GM18508 (cell line): ENCODE measurements around the gene DEFB132.
"Not testable (repeated sequence)": the region's sequence is repeated elsewhere in the genome, so short reads cannot be mapped to it uniquely, and the experiment has no call there.

ENCODE experiments used
- ATAC-seq: cut with Tn5 transposase; IDR thresholded peaks from one replicate; pipeline ENCODE4 v1.9.1; 2021; ENCODE audit warnings: moderate number of reproducible peaks; ENCODE audit not compliant: insufficient read depth, unreplicated experiment

DEFB132 gene

GRCh38 chr20:257419-257818 is at the start of gene DEFB132:
TSS of gene DEFB132 (plus strand) at chr20:257724. CDS start at chr20:257779, 55 bp downstream.
- ATAC-seq = no peak

- no peak for ATAC-seq
Measured at GRCh38 chr20:208942-209566, 48.5 kb upstream of the DEFB132 start.

- ATAC-seq = no peak
Measured at GRCh38 chr20:210809-211502, 46.6 kb upstream of the DEFB132 start.

- no peak for ATAC-seq
Measured at GRCh38 chr20:214383-214782, 43.1 kb upstream of the DEFB132 start.

- ATAC-seq = no peak
Measured at GRCh38 chr20:215796-216195, 41.7 kb upstream of the DEFB132 start.

GRCh38 chr20:217266-217665 is 40.3 kb upstream of the DEFB132 start:
- ATAC-seq = no peak

GRCh38 chr20:219290-220115 is 38.0 kb upstream of the DEFB132 start:
- no peak for ATAC-seq

- ATAC-seq = no peak
Measured at GRCh38 chr20:221258-221830, 36.2 kb upstream of the DEFB132 start.

- ATAC-seq = not testable (repeated sequence)
Measured at GRCh38 chr20:225879-226278, 31.6 kb upstream of the DEFB132 start.

- no peak for ATAC-seq
Measured at GRCh38 chr20:226958-227357, 30.6 kb upstream of the DEFB132 start, which contains the start of gene DEFB129. TSS of gene DEFB129 (plus strand) at chr20:227258. CDS start at chr20:227289, 31 bp downstream.

- no peak for ATAC-seq
Measured at GRCh38 chr20:227439-228105, 30.0 kb upstream of the DEFB132 start.

- ATAC-seq = no peak
Measured at GRCh38 chr20:235891-236290, 21.6 kb upstream of the DEFB132 start.

GRCh38 chr20:237489-237888 is 20.0 kb upstream of the DEFB132 start:
- ATAC-seq = peak; percentile 43

- no peak for ATAC-seq
Measured at GRCh38 chr20:237929-238328, 19.6 kb upstream of the DEFB132 start.

GRCh38 chr20:242905-243304 is 14.6 kb upstream of the DEFB132 start:
- no peak for ATAC-seq

- no peak for ATAC-seq
Measured at GRCh38 chr20:251354-251753, 6.2 kb upstream of the DEFB132 start.

GRCh38 chr20:252801-253200 is 4.7 kb upstream of the DEFB132 start:
- ATAC-seq = no peak

GRCh38 chr20:253447-253846 is 4.1 kb upstream of the DEFB132 start:
- ATAC-seq = not testable (repeated sequence)

GRCh38 chr20:258269-258858 is 840 bp downstream of the DEFB132 start:
- ATAC-seq = no peak

- no peak for ATAC-seq
Measured at GRCh38 chr20:258963-259362, 1.4 kb downstream of the DEFB132 start.
